CD14-positive monocyte (primary cell): ENCODE measurements around the gene NUMB. TPM values are rescaled to one million over a fixed set of nuclear protein-coding genes. Genes with fewer than 3 reads are reported as not detected.

ENCODE experiments used
- DNase-seq, 3 donors: peaks; one replicate each; pipeline ENCODE4 v3.0.0-alpha.2; 2011 to 2022
- H2AFZ ChIP-seq: 2 replicates; pipeline ENCODE4 v1.6.0; 2012; ENCODE audit warnings: mild to moderate bottlenecking, low read depth, low read length, inconsistent platforms; ENCODE audit not compliant: insufficient read depth, poor library complexity, severe bottlenecking
- H3K27ac ChIP-seq, 2 donors: 1 replicate in 1 of 2; 2 replicates in 1 of 2; pipeline ENCODE4 v1.5.1; 2012 to 2013; ENCODE audit warnings: low read length in 2 of 2, control low read depth in 1 of 2, inconsistent platforms in 1 of 2, low read depth in 1 of 2, mild to moderate bottlenecking in 1 of 2
- H3K27me3 ChIP-seq, 2 donors: one replicate each; pipeline versions ENCODE4 v1.6.0 to v1.6.1; 2011 to 2013; ENCODE audit warnings: low read length in 2 of 2; ENCODE audit not compliant: control insufficient read depth in 2 of 2, insufficient read depth in 2 of 2
- H3K36me3 ChIP-seq, 2 donors: replicated peaks in 1 of 2; 1 replicate in 1 of 2; 2 replicates in 1 of 2; pipeline versions ENCODE4 v1.5.1 to v1.6.1; 2012 to 2013; ENCODE audit warnings: low read length in 2 of 2, control low read depth in 1 of 2, inconsistent platforms in 1 of 2, mild to moderate bottlenecking in 1 of 2; ENCODE audit not compliant: insufficient read depth in 2 of 2, control insufficient read depth in 1 of 2
- H3K4me1 ChIP-seq, 2 donors: 1 replicate in 1 of 2; 2 replicates in 1 of 2; pipeline versions ENCODE4 v1.5.1 to v1.6.1; 2012 to 2013; ENCODE audit warnings: low read length in 2 of 2, control low read depth in 1 of 2, inconsistent platforms in 1 of 2, mild to moderate bottlenecking in 1 of 2, moderate library complexity in 1 of 2; ENCODE audit not compliant: insufficient read depth in 2 of 2, control insufficient read depth in 1 of 2
- H3K4me2 ChIP-seq: replicated peaks from 2 replicates; pipeline ENCODE3; 2012; ENCODE audit warnings: low read length, moderate library complexity, mild to moderate bottlenecking; ENCODE audit not compliant: poor library complexity, severe bottlenecking; ENCODE audit errors: extremely low read depth
- H3K4me3 ChIP-seq, 3 experiments: fragments of 200-600 bp in 1 of 3; sonication (generic) in 1 of 3; replicated peaks in 1 of 3; 1 replicate in 2 of 3; 2 replicates in 1 of 3; pipeline ENCODE4 v1.5.1; 2011 to 2013; ENCODE audit warnings: low read length in 3 of 3, mild to moderate bottlenecking in 3 of 3, control low read depth in 2 of 3, low read depth in 2 of 3, inconsistent platforms in 1 of 3, moderate library complexity in 1 of 3
- H3K79me2 ChIP-seq: 2 replicates; pipeline ENCODE4 v1.6.0; 2012; ENCODE audit warnings: mild to moderate bottlenecking, control low read depth, inconsistent platforms, low read length, moderate library complexity; ENCODE audit not compliant: insufficient read depth
- H3K9ac ChIP-seq: 2 replicates; pipeline ENCODE4 v1.6.0; 2017; ENCODE audit warnings: low read length, mild to moderate bottlenecking; ENCODE audit not compliant: insufficient read depth, poor library complexity, severe bottlenecking
- H3K9me3 ChIP-seq, 2 donors: replicated peaks in 1 of 2; 1 replicate in 1 of 2; 2 replicates in 1 of 2; pipeline versions ENCODE4 v1.5.1 to v1.6.1; 2012 to 2013; ENCODE audit warnings: low read length in 2 of 2, control low read depth in 1 of 2; ENCODE audit not compliant: control insufficient read depth in 1 of 2, insufficient read depth in 1 of 2
- H4K20me1 ChIP-seq: 2 replicates; pipeline ENCODE4 v1.6.0; 2012; ENCODE audit warnings: mild to moderate bottlenecking, low read length, control low read depth, moderate library complexity; ENCODE audit not compliant: insufficient read depth
- H3K27ac Mint-ChIP-seq, 7 donors: one replicate each; pipeline ENCODE4 v1.8.0; 2020; ENCODE audit warnings: mild to moderate bottlenecking in 7 of 7, mixed read lengths in 7 of 7, moderate library complexity in 6 of 7, inconsistent platforms in 2 of 7
- H3K27me3 Mint-ChIP-seq, 3 donors: one replicate each; pipeline ENCODE4 v1.8.0; 2021 to 2022; ENCODE audit warnings: low read depth in 3 of 3, mild to moderate bottlenecking in 3 of 3, mixed read lengths in 3 of 3, moderate library complexity in 3 of 3, inconsistent platforms in 1 of 3
- H3K36me3 Mint-ChIP-seq, 2 donors: one replicate each; pipeline ENCODE4 v1.8.0; 2020; ENCODE audit warnings: mixed read lengths in 2 of 2, inconsistent platforms in 1 of 2, mild to moderate bottlenecking in 1 of 2
- H3K4me1 Mint-ChIP-seq: one replicate; pipeline ENCODE4 v1.8.0; 2020; ENCODE audit warnings: mild to moderate bottlenecking, mixed read lengths
- H3K4me3 Mint-ChIP-seq, 2 donors: one replicate each; pipeline ENCODE4 v1.8.0; 2020; ENCODE audit warnings: mild to moderate bottlenecking in 2 of 2, mixed read lengths in 2 of 2, moderate library complexity in 1 of 2
- H3K9me3 Mint-ChIP-seq, 7 donors: one replicate each; pipeline ENCODE4 v1.8.0; 2020 to 2022; ENCODE audit warnings: mixed read lengths in 7 of 7, mild to moderate bottlenecking in 6 of 7, moderate library complexity in 6 of 7, inconsistent platforms in 2 of 7
- CTCF ChIP-seq: fragments of 200-600 bp; IDR thresholded peaks from one replicate; pipeline ENCODE4 v1.8.0; 2022; ENCODE audit warnings: antibody characterized with exemption, mild to moderate bottlenecking
- WGBS: methylation state at CpG from one replicate; pipeline ENCODE4 v1.1.5; 2013; ENCODE audit warnings: missing lambda C conversion rate; ENCODE audit not compliant: insufficient coverage; 5-methylcytosine and 5-hydroxymethylcytosine counted together
- intact Hi-C, 2 donors: fragments of 100-400 bp; cut with micrococcal nuclease; formaldehyde crosslinking; loops; one replicate each; pipeline versions ENCODE4 v1.15.0 to v1.15.1; 2023
- polyA plus RNA-seq, 3 donors: library from polyadenylated mRNA; depleted of rRNA in 1 of 3; unstranded in 2 of 3; stranded (reverse) in 1 of 3; fragments of 300-500 nt in 2 of 3; fragments of >200 nt in 1 of 3; fragmentation: Illumina TruSeq in 2 of 3; gene quantifications; 1 replicate in 2 of 3; 2 replicates in 1 of 3; pipeline ENCODE4 v1.2.3, GENCODE V29; 2012 to 2021

Gene NUMB
- polyA plus RNA-seq, 3 donors, result 83.4 to 223 (median 126) TPM

DNA sequence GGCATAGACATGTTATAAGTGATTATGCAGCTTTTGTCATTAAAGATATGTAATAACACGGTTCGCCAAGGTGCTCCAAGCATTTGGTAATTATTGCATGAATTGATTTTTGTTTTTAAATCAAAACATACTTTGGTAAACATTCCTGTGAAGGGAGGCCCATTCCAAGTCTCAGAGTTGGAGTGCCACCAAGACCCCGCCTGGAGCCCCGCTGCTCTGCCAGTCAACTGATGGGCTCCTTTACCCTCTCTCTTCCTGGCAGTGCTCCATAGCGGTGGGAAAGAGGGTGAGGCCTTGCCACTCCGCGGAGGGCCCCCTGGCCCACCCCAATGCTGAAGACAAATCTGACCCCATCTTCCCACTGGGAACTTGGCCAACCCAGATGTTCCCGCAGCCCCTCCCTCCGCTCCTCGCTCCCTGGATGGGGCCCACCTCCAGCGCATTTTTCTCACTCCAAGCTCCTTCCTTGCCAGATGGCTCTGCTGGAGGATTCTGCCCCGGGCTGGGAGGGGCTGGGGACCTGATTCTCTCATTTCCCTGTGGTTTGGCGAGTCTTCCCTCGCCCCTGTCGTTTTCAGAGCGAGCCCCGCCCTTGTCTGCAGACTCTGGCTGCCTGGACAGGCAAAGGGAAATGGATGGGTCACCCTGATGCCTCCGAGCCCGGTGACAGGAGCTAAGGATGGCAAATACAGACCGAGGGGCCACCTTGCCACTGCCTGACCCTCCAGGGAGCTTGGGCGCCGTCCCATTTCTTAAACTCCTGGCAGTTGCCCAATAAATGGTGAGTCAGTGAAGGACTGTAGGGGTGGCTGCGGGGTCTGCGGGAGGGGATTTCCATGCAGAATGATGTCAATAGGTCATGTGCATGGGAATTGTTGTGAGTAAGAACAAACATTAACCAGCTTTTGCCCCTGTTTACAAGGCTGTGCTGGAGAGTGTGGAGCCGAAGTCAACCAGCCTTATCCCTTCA is 230.2 kb downstream of the NUMB start:
- H3K9ac ChIP-seq, result no peak overlapping the region

More for the DNA sequence above, 230.2 kb downstream of the NUMB start:
- H3K27ac Mint-ChIP-seq, result peak overlapping the region; percentile 26 to 86 (median 71)
- peaks cover 4 to 17% (median 7%) of the 10 kb centered on the region in 3 donors for H3K27me3 Mint-ChIP-seq
- no peak overlapping the region for H3K4me3 Mint-ChIP-seq
- no peak for TF ChIP-seq CTCF
- DNase-seq, result peak; percentile 15 to 68 (median 30)
- WGBS, result 75% methylated on average over 18 of the region's 25 CpGs
- intact Hi-C loops, result no loop called here
- Histone ChIP-seq H4K20me1 (peaks cover 50% of the 10 kb centered on the region), H3K79me2 (no peaks in the 10 kb centered on the region), H2AFZ (no peak overlapping the region), H3K27ac (peak overlapping the region in 1 of 2 donors; percentile 14), H3K4me2 (no peak overlapping the region), H3K4me3 (no peak overlapping the region), H3K36me3 (peaks cover 38 to 63% of the 10 kb centered on the region in 2 donors), H3K27me3 (peaks cover under 1 to 7% of the 10 kb centered on the region in 2 donors), H3K9me3 (no peaks in the 10 kb centered on the region), H3K4me1 (no peaks in the 10 kb centered on the region)
- peaks cover 5% of the 10 kb centered on the region for H3K4me1 Mint-ChIP-seq
- peaks cover 49 to 61% of the 10 kb centered on the region in 2 donors for H3K36me3 Mint-ChIP-seq
- peaks cover 0 to 2% (median 0%) of the 10 kb centered on the region in 7 donors for H3K9me3 Mint-ChIP-seq
